HL-60 (cell line): ENCODE data around the gene IRF7.

ENCODE experiments used
- DNase-seq, 2 experiments: peaks; one replicate each; pipeline ENCODE4 v3.0.0-alpha.2; 2010 to 2020; ENCODE audit warnings: low read depth in 1 of 2, low spot score in 1 of 2
- H3K27ac ChIP-seq: fragments of 250-450 bp; sonication (Bioruptor Pico); replicated peaks from 2 replicates; pipeline ENCODE4 v1.5.1; 2020; ENCODE audit warnings: mild to moderate bottlenecking, moderate library complexity
- H3K27me3 ChIP-seq: fragments of 250-450 bp; sonication (Bioruptor Pico); 2 replicates; pipeline ENCODE4 v1.5.1; 2021; ENCODE audit warnings: mild to moderate bottlenecking, moderate library complexity; ENCODE audit not compliant: insufficient read depth, poor library complexity, severe bottlenecking
- H3K4me3 ChIP-seq: replicated peaks from 2 replicates; pipeline ENCODE4 v1.5.1; 2011; ENCODE audit warnings: mild to moderate bottlenecking, control low read depth, low read length; ENCODE audit not compliant: insufficient read depth
- CTCF ChIP-seq: IDR thresholded peaks from one replicate; pipeline ENCODE4 v1.5.1; 2011; ENCODE audit warnings: low read length, control low read depth, inconsistent platforms; ENCODE audit not compliant: insufficient read depth
- GABPA ChIP-seq: IDR thresholded peaks from 2 replicates; pipeline ENCODE4 v1.6.1; 2012; ENCODE audit warnings: low read depth
- POLR2AphosphoS5 ChIP-seq: IDR thresholded peaks from 2 replicates; pipeline ENCODE4 v1.6.1; 2012; ENCODE audit warnings: low read depth
- REST ChIP-seq: IDR thresholded peaks from 2 replicates; pipeline ENCODE4 v1.6.1; 2012; ENCODE audit warnings: low read depth; ENCODE audit not compliant: insufficient replicate concordance
- SPI1 ChIP-seq: IDR thresholded peaks from 2 replicates; pipeline ENCODE4 v1.6.1; 2012; ENCODE audit warnings: low read depth, mild to moderate bottlenecking, borderline replicate concordance

IRF7 gene

DNA sequence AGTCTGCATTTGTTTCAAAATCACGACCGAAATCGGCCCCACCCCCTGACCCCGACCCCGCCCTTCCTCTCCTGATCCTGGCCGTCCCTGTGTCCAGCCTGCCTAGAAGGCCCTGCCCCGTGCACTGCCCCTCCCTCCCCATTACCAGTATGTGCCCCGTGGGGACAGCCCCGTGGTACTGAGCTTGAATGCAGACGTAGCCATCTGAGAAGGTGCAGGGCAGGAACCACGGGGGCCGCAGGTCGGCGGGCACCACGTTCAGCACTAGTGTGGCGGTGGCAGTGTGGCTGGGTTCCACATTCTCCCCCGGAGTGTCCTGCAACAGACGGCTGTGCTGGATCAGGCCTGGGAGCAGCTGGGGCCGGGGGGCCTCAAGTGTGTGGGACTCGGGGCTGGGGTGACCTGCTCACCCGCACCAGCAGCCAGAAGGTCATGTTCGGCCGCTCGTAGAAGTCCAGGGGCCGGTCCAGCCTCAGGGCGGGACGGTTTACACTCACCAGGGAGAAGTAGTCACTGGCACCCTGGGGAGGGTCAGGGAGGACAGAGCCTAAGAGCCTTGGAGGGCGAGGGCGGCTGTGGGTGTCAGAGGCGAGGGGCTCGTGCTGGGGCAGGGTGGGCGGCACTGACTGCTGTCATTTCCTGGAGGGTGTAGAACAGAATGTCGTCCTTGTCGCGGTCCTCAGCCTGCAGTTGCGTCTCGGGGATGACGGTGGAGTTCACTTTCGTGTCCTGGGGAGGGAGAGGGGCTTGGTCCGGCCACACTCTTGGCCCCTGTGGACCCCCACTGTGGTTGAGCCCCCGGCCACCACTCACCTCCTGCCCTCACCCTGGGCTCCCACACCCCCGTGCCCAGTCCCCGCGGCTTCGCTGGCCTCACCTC lies 5.4 kb upstream of the IRF7 start:
- TF ChIP-seq GABPA (no peak), CTCF (no peak)
- DNase-seq = no peak
- no peak overlapping the region for H3K4me3 ChIP-seq
- H3K27me3 ChIP-seq = no peaks in the 10 kb centered on the region
- no peak overlapping the region for H3K27ac ChIP-seq

DNA sequence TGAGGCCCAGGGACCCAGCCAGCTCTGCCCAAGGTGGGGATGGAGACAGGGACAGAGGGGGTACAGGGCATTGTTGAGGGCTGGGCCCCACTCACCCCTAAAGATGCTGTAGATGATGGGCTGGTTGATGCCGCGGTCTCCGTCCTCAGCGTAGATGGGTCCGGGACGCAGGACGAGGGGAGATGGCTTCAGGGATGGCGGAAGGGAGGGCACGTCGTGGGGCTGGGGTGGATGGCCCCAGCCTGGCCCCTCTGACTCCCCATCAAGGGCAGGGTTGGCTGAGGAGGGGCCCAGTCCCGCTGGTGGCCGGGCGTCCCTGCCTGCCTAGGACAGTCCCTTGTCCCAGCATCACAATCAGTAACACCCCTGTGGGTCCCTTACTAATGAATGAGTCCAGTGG lies 4.5 kb upstream of the IRF7 start:
- Histone ChIP-seq H3K4me3 (no peak overlapping the region), H3K27me3 (no peaks in the 10 kb centered on the region), H3K27ac (no peak overlapping the region)
- TF ChIP-seq POLR2AphosphoS5 (no peak), SPI1 (no peak), CTCF (no peak)
- DNase-seq = no peak

DNA sequence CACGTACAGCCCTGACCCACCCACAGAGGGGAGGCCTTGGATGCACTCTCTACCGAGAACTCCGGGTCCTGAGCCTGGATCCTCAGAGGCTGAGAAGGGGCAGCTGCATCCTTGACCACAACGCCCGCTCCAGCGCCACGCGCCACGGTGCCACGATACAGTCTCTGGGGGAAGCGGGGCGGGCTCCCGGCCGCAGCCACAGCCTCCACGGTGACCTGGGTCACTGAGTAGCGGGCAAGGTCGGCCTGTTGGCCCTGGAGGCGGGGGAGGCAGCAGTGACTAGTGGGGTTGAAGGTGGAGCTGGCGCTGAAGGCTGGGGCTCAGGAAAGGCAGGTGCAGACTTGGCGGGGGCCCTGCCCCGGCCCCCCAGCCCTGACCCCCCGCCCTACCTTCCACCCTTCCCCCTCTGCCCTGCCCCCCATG lies 3.9 kb upstream of the IRF7 start:
- Histone ChIP-seq H3K27ac (no peak overlapping the region), H3K27me3 (no peaks in the 10 kb centered on the region), H3K4me3 (no peak overlapping the region)
- TF ChIP-seq CTCF (no peak), SPI1 (no peak), REST (no peak), POLR2AphosphoS5 (no peak), GABPA (no peak)
- DNase-seq = no peak

- Histone ChIP-seq H3K27ac (no peak overlapping the region), H3K27me3 (no peaks in the 10 kb centered on the region), H3K4me3 (no peak overlapping the region)
- DNase-seq = no peak
- TF ChIP-seq REST (no peak), SPI1 (no peak), POLR2AphosphoS5 (no peak), CTCF (no peak)
Observed at GRCh38 chr11:618856-619627, 3.3 kb upstream of the IRF7 start.
